ENCODE results near the gene GNG11. TPM values are rescaled to one million over a fixed set of nuclear protein-coding genes. Genes with fewer than 3 reads are reported as not detected.

Gene GNG11
- total RNA-seq, 3 donors from 2014 or later, result 1.7 to 7.7 (median 3.4) TPM

- intact Hi-C loops (cut with DNase I, micrococcal nuclease), result no loop called here
Observed at GRCh38 chr7:93937818-93938217, 16.3 kb downstream of the GNG11 start.

GRCh38 chr7:93938293-93938692, 16.8 kb downstream of the GNG11 start:
- no peak overlapping the region for H3K4me3 ChIP-seq
- intact Hi-C loops (cut with DNase I, micrococcal nuclease), result no loop called here
- TF ChIP-seq CTCF (IDR thresholded peaks at IDR 0.05), result no peak
- H3K36me3 ChIP-seq (ENCODE audit: low read depth), result no peaks in the 10 kb centered on the region
- H3K4me1 ChIP-seq (ENCODE audit: low read depth), result no peaks in the 10 kb centered on the region
- no peaks in the 10 kb centered on the region for H3K9me3 ChIP-seq
- DNase-seq (no peak), ATAC-seq (no peak)

More at GRCh38 chr7:93937818-93938217, 16.3 kb downstream of the GNG11 start:
- Histone ChIP-seq H3K9me3 (no peaks in the 10 kb centered on the region), H3K36me3 (ENCODE audit: low read depth) (no peaks in the 10 kb centered on the region), H3K4me1 (ENCODE audit: low read depth) (no peaks in the 10 kb centered on the region), H3K4me3 (no peak overlapping the region)
- no peak for TF ChIP-seq CTCF (IDR thresholded peaks at IDR 0.05)
- DNase-seq, result no peak
- no peak for ATAC-seq

- no peaks in the 10 kb centered on the region for H3K4me1 ChIP-seq (ENCODE audit: low read depth)
- ATAC-seq, result no peak
- TF ChIP-seq CTCF (IDR thresholded peaks at IDR 0.05), result no peak
- DNase-seq, result no peak
- H3K36me3 ChIP-seq (ENCODE audit: low read depth), result no peaks in the 10 kb centered on the region
- intact Hi-C loops (cut with DNase I, micrococcal nuclease), result no loop called here
- no peak overlapping the region for H3K4me3 ChIP-seq
- H3K9me3 ChIP-seq, result no peaks in the 10 kb centered on the region
Observed at GRCh38 chr7:93941945-93942344, 20.4 kb downstream of the GNG11 start.

- intact Hi-C loops (cut with DNase I, micrococcal nuclease), result no loop called here
- no peaks in the 10 kb centered on the region for H3K4me1 ChIP-seq (ENCODE audit: low read depth)
- H3K4me3 ChIP-seq, result no peak overlapping the region
- ATAC-seq (no peak), DNase-seq (no peak)
- H3K36me3 ChIP-seq (ENCODE audit: low read depth), result no peaks in the 10 kb centered on the region
- TF ChIP-seq CTCF (IDR thresholded peaks at IDR 0.05), result no peak
- no peaks in the 10 kb centered on the region for H3K9me3 ChIP-seq
Observed at GRCh38 chr7:93943816-93944540, 22.4 kb downstream of the GNG11 start.

GRCh38 chr7:93944673-93945072, 23.1 kb downstream of the GNG11 start:
- ATAC-seq, result no peak
- no peak for TF ChIP-seq CTCF (IDR thresholded peaks at IDR 0.05)
- no peak overlapping the region for H3K4me3 ChIP-seq
- no peak for DNase-seq
- no peaks in the 10 kb centered on the region for H3K9me3 ChIP-seq
- no peaks in the 10 kb centered on the region for H3K4me1 ChIP-seq (ENCODE audit: low read depth)
- intact Hi-C loops (cut with DNase I, micrococcal nuclease), result no loop called here
- no peaks in the 10 kb centered on the region for H3K36me3 ChIP-seq (ENCODE audit: low read depth)
